Body of pancreas (tissue), 4 donors: ENCODE measurements around the gene COL9A1.

Experiments used
- POLR2A ChIP-seq, 3 donors: fragments of 450-650 bp; IDR thresholded peaks; one replicate each; pipeline ENCODE4 v1.6.1; 2016; ENCODE audit warnings: antibody characterized with exemption in 3 of 3, mild to moderate bottlenecking in 2 of 3
- TF ChIP-seq, protein P1 (sequence below), 7 experiments: fragments of 450-650 bp in 4 of 7; fragments of 200-600 bp in 3 of 7; sonication (generic) in 3 of 7; IDR thresholded peaks; one replicate each; pipeline ENCODE4 v1.5.1; 2016 to 2019; ENCODE audit warnings: antibody characterized with exemption in 7 of 7

DNA sequence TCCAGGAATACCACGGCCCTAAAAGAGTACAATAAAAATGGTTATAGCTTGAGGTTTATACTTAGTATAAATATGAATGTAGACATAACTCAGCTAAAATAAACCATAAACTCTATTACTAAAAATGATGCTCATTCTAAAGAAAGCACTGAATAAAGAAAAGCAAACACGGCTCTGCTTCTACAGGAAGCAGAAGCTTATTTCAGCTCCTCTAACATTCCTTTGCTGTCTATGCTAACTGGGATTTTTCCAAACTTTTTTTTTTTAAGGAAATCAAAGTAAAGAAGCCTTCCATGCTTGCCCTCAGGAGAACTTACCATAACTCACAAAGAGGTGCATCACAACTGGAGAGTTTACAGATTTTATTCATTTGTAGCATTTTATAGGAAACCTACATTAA, 30.8 kb downstream of the COL9A1 start:
- TF ChIP-seq, protein P1, sequence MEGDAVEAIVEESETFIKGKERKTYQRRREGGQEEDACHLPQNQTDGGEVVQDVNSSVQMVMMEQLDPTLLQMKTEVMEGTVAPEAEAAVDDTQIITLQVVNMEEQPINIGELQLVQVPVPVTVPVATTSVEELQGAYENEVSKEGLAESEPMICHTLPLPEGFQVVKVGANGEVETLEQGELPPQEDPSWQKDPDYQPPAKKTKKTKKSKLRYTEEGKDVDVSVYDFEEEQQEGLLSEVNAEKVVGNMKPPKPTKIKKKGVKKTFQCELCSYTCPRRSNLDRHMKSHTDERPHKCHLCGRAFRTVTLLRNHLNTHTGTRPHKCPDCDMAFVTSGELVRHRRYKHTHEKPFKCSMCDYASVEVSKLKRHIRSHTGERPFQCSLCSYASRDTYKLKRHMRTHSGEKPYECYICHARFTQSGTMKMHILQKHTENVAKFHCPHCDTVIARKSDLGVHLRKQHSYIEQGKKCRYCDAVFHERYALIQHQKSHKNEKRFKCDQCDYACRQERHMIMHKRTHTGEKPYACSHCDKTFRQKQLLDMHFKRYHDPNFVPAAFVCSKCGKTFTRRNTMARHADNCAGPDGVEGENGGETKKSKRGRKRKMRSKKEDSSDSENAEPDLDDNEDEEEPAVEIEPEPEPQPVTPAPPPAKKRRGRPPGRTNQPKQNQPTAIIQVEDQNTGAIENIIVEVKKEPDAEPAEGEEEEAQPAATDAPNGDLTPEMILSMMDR (IDR thresholded peaks at IDR 0.05), result no peak
- TF ChIP-seq POLR2A (IDR thresholded peaks at IDR 0.05), result no peak
